GM18867 (cell line): Measurements from ENCODE around the gene NLGN3.
A peak's percentile ranks its signal among the peaks of the same experiment; 100 is the strongest.

ENCODE experiments used
- ATAC-seq: cut with Tn5 transposase; IDR thresholded peaks from one replicate; pipeline ENCODE4 v1.9.1; 2021; ENCODE audit warnings: mild to moderate bottlenecking, moderate library complexity; ENCODE audit not compliant: unreplicated experiment

Gene NLGN3

DNA sequence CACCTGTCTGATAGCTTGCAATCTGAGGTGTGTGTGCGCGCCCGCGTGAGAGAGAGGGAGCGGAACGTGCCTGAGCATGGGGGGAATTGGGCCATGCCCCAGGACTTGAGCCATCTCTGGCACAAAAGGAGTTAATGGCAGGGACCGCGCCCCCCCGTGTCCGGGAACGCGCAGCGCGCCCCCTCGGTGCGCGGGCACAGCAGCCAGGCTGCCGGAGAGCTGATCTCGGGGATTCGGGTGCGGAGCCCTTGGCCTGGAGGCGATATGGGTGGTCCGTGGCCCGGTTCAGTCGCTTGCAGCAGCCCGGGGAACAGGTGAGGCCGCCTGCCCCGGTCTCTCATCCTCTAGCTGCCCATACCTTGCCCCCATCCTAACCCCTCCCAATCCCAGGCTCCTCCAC lies at the start of gene NLGN3:
Gene NLGN3 (plus strand): TSS at position 191 of the 400 bp plus-strand sequence. CDS start 2,909 bp downstream, outside the sequence.
- no peak for ATAC-seq

DNA sequence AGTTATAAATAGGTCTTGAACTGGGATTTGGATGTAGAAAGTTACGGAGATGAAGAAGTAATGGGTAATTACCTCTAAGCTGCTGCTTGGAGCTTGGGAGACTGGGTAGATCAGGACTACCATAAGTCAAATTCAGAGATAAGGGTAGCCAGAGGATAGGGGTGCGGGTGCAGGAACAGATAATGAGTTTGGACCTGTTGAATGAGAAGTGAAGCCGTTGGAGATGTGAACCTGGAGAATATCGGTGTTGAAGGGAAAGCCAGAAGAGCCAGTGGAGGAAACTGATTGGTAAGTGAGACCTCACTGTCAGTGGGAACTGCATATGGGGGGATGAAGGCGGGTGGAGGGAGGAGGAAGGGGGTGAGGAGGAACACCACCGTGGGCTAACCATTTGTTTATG lies 49.6 kb upstream of the NLGN3 start:
- ATAC-seq = no peak

DNA sequence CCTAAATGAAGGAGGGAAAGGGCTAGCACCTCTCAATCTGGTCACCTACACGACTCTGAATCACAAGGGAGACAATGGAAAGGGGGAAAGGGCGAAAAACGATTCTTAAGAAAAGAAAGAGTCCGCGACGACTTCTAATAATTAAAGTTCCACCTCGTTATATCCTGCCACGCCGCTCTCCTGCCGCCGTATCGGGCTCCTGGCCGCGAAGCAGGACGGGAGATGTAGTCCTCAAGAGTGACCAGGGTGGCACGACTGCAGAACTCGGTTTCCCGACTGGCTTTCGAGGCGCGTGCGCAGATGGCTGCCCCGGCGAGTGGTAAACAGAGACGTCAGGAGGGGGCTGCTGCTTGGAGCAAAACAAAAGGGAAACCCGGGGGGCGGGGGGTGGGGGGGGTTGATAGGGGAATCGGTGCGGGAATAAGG lies 49.1 kb upstream of the NLGN3 start, which contains the start of gene FOXO4:
Gene FOXO4 (plus strand): TSS at position 297 of the 426 bp plus-strand sequence. CDS start 678 bp downstream, outside the sequence.
- peak; percentile 90 for ATAC-seq

DNA sequence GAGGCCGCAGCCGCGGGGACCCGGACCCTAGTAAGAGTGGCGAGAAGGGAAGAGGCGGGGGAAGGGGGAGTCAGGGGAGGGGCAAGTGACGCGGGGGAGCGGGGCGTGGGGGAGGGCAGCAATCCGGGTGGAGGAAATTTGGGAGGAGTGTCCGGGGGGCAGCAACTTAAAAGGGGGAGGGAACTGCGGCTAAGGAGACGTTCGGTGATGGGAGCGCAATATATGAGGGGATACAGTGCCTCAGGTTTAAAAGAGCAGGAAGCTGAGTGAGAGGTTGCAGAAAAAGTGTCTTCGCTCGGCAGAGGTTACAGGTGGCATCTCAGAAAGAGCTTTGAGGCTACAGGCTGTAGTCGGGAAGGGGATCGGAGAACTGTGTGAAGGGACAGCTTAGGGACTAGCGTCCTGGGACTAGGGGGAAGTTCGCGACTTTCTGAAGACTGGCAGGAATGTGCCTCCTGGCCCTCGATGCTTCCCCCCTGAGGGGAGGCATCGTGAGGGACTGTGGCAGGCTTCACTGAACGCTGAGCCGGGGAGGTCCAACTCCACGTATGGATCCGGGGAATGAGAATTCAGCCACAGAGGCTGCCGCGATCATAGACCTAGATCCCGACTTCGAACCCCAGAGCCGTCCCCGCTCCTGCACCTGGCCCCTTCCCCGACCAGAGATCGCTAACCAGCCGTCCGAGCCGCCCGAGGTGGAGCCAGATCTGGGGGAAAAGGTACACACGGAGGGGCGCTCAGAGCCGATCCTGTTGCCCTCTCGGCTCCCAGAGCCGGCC lies 48.5 kb upstream of the NLGN3 start:
- peak; percentile 13 for ATAC-seq

DNA sequence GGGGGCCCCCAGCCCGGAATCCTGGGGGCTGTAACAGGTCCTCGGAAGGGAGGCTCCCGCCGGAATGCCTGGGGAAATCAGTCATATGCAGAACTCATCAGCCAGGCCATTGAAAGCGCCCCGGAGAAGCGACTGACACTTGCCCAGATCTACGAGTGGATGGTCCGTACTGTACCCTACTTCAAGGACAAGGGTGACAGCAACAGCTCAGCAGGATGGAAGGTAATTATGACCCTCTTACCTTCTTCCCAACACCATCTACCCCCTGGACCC lies 47.9 kb upstream of the NLGN3 start:
- no peak for ATAC-seq

DNA sequence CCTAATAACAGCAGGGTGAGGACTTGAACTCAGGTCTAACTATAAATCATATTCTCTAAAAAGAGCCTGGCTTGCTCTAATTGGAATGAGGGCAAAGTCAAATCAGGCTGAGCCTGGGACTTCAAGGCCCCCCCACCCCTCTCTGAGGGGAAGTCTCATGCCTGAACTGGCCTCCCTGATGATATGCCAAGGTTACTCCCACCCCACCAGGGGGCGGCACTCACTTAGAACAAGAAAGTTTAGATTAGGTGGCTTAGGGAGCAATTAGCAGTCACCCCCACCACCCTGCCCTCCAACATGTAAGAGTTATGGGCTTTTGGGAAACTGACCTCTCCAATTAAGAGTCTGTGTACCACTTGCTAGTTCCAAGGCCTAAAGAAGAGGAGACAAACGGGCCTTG lies 46.3 kb upstream of the NLGN3 start:
- peak; percentile 41 for ATAC-seq

DNA sequence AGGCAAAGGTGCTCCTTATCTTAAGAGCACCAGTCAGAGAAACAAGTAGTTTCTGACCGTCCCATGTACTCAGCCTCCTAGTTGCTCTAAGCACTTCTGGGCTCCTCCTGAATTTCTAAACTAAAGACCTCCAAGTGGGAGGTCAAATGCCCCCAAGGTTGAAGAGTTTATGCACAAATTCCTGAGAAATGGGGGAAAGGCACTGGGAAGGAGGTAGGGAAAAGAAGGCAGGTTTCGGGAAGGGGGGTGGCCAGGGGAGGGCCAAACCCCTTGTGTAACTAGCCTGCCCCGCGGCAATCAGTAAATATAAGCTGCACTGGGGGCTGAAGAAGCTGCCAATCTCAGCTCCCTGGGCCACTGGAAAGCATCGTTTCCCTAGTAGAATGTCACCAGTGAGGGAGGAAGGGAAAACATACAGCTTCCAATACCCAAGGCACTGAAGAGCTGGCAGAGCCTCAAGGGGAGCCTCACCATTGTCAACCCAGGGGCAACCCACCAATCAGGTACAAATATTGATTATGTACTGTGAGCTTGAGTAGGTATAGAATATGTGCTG lies 45.6 kb upstream of the NLGN3 start:
- no peak for ATAC-seq

DNA sequence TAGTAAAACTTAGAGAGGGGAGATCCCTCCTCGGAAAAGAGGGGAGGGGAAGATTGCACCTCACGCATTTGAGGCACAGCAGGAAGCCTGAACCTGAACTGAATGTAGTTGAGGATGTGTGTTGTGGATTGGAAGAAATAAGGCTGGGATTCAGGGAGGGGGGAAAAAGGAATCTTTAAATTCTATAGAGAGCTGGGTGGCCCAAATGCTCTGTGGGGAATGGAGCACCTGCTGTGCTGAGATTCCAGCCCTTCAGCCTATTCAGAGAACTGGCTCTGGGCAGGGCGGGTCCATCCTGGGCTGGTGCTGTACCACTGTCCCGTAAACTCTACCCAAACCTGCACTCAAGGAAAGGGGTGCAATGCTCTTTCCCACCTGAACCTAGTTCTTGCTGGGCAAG lies 44.9 kb upstream of the NLGN3 start:
- ATAC-seq = no peak

DNA sequence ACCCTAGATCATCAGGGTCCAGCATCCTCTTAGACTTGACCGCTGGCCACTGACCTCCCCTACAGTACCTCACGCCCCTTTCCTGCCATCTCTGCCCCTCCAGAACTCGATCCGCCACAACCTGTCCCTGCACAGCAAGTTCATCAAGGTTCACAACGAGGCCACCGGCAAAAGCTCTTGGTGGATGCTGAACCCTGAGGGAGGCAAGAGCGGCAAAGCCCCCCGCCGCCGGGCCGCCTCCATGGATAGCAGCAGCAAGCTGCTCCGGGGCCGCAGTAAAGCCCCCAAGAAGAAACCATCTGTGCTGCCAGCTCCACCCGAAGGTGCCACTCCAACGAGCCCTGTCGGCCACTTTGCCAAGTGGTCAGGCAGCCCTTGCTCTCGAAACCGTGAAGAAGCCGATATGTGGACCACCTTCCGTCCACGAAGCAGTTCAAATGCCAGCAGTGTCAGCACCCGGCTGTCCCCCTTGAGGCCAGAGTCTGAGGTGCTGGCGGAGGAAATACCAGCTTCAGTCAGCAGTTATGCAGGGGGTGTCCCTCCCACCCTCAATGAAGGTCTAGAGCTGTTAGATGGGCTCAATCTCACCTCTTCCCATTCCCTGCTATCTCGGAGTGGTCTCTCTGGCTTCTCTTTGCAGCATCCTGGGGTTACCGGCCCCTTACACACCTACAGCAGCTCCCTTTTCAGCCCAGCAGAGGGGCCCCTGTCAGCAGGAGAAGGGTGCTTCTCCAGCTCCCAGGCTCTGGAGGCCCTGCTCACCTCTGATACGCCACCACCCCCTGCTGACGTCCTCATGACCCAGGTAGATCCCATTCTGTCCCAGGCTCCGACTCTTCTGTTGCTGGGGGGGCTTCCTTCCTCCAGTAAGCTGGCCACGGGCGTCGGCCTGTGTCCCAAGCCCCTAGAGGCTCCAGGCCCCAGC lies 43.8 kb upstream of the NLGN3 start:
- no peak for ATAC-seq

DNA sequence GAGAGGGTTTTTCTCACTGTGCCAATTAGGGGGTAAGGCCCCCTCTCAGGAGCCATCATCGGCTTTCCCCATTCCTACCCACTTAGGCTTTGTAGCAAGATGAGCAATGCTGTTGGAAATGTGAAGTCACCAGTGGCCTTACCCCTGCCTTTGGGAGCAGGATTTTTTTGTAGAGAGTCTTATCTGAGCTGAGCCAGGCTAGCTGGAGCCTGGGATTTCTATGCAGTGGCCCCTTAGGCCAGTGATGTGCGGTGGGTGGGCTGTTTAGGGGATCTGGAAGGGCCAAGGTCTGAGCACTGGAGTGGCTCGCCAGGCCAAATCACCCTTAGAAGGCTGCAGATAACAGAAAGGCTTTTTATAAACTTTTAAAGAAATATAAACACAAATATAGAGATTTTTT lies 42.3 kb upstream of the NLGN3 start:
- ATAC-seq = no peak

DNA sequence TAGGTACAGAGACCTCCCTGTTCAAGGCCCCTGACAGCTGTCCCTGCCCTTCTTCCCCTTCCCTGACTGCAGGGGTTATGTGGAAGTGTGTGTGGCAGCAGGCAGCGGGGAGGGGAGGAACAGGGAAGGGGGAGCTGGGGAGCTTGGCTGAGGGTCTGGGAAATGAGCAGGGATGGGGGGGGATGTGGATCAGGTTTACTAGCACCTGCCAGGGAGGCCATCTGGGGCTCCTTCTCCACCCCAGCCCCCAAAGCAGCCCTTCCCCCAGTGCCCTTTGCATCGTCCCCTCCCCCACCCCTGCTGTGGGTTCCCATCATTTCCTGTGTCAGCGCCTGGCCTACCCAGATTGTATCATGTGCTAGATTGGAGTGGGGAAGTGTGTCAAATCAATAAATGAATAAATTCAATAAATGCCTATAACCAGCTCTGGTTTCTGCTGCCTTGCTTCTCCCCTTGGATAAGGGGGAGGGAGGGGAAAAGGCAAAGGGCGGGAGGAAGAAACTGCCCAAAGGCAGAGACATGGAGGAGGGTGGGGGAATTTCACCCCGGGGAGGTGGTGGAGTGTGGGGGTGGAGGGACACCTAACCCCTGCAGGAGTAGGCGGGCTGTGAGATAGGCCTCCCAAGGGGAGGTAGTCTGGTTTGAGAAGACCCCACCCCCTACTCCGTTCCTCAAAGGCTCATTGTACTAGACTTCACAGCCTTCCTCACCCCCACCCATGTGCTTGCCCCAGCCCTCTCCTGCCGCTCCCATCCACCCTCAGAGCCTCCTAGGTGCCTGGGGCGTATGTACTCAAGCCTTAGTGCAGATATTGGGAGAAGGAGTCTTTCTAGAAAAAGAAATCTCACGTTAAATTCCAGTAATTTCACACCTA lies 41.3 kb upstream of the NLGN3 start:
- ATAC-seq = no peak

DNA sequence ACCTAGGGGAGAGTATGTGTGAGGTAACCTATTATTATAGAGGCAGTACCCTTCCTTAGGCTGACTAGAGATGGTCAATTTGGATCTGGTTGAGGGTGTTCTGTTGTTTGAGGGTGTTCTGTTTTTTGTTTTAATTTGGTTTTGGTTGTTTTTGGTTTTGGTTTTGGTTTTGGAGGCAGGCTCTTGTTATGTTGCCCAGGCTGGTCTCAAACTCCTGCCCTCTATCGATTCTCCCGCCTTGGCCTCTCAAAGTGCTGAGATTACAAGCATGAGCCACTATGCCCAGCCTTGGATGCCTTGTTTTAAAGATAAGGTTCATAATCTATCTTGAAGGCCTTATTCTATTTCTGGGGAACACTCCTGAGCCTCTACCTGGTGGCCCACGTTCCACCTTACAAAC lies 39.0 kb upstream of the NLGN3 start:
- ATAC-seq = no peak

DNA sequence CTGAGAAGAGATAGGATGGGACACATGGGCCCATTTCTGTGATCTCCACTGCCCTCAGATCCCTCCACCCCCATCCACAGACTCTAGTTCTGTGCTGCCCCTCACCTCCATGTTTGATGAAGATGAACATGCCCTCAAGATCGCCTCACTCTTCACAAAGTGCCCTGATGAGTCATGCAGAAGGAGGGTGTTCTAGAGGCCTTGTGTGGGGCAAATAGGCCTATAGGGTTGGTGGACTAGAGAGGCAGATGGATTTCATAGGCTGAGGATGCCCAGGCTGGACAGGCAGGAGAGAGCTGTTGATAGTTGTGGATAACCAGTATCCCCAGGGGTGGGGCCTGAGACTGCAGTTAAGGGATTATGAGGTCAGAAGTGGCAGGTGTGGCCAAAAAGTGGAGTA lies 38.2 kb upstream of the NLGN3 start, which contains the start of gene CXorf65:
Gene CXorf65 (minus strand): TSS at position 314 of the 400 bp plus-strand sequence. CDS start 184 bp downstream, at position 130.
- no peak for ATAC-seq

DNA sequence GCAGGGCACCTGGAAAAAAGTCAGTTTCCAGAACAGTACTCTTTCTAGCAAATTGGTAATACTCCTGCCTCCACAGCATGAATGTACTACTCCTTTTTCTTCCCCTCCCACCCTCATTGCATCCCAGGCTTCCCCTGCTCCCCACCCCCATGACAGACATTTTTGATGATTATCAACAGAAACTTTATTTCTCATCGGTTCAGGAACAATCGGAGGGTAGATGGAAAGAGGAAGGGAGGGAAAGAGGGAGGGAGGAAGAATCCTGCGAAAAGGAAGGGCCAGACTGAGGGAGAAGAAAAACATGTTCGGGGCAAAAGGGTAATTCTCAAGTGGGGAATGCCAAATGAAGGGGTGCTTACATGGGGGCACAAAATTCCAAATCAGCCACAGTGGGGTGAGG lies 37.4 kb upstream of the NLGN3 start:
- ATAC-seq = no peak

DNA sequence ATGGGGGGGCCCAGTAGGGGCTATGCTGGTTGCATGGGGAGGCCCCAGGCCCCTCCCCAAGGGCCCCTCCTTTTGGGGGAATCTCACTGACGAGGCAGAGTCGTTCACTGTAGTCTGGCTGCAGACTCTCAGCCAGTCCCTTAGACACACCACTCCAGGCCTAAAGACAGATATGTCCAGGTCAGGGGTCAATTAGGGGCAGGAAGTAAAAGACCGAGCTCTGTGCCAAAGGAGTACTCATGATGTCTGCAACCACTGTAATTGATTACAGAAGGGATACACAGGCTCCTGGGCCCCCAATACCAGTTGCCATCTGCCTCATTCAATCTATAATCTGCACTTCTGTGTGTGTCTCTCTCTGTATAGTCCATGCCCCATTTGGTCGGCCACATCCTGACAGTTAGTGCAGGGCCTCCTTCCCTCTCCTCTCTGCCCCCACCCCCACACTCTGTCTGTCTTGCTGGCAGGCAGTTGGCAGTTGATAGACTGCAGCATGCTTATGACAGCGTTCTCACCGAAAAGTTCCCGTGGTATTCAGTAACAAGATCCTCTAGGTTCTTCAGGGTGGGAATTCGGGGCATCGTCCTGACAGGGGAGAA lies 36.8 kb upstream of the NLGN3 start:
- no peak for ATAC-seq

DNA sequence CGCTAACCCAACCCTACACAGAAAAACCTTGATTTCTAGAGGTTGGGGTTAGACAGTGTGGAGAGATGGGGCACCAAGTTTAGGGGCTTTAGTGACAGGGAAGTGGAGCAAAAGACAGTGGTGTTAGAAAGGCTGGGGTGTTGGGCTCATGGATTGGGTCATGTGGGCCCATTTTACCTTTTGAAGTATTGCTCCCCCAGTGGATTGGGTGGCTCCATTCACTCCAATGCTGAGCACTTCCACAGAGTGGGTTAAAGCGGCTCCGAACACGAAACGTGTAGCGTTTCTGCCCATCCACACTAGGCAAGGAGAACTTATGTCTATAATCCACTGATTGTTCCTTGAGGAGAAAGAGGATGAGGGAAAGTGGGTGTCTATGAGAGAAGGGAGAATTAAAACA lies 35.6 kb upstream of the NLGN3 start:
- ATAC-seq = no peak

DNA sequence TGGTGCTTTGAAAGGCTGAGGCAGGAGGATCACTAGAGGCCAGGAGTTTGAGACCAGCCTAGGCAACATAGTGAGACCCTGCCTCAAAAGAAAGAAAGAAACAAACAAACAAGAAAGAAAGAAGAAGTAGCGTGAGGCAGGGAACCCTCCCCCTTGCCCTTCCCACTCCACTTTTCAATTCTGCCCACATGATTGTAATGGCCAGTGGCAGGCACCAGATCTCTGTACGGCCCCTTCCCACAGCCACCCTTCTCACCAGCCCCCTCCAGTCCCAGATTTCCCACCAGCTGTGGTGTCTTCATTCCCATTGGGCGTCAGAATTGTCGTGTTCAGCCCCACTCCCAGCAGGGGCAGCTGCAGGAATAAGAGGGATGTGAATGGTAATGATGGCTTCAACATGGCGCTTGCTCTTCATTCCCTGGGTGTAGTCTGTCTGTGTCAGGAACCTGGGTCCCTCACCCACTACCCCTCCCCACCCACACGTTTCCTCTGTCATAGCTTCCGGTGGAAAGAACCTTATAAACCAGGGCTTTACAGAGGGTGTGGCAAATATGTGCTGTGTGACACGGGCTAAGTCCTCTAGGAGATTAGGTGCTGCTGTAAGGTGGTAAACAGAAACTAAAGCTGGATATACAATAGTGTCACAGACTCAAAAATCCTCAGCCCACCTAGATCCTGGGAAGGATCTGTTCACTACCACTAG lies 33.3 kb upstream of the NLGN3 start, which contains the start of gene IL2RG:
Gene IL2RG (minus strand): TSS at position 437 of the 703 bp plus-strand sequence. CDS start 38 bp downstream, at position 399.
- peak; percentile 88 for ATAC-seq

DNA sequence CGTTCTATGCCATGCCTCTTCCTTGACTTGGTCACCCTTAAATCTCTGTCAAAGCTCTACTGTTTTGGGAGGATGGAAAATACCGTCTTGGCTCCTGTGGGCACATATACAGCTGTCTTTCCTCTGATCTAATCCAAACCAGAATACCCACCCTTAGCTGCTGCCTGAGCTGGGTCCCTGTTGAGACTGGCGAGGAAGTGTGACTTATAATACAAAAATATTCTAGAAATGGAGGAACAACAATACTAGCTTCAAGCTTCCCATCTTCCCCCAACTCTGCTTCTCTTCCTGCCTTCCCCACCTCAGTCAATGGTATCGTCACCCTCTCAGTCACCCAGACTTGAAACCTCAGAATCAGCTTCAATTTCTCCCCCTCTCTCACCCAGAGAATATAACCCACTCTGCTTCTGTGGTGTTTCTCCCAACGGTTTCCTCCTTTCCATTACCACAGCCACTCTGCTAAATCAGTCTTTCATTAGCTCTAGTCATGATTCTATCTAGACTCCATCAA lies 32.7 kb upstream of the NLGN3 start:
- peak; percentile 13 for ATAC-seq

DNA sequence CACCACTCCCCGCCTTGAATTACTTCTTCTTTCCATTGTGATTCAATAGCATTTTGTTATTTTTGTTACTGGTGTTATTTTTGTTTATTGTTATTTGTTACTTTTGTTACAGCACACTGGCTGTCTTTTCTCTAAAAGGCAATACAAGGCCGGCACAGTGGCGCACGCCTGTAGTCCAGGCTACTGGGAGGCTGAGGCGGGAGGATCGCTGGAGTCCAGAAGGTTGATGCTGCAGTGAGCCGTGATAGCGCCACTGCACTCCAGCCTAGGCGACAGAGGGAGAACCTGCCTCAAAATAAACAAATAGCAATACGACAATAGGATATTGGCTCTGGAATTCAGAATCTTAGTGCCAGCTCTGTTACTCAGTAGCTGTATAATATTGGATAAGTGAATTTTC lies 27.3 kb upstream of the NLGN3 start:
- no peak for ATAC-seq
